HG02678 (cell line): Measurements from ENCODE around the gene SLC6A12.
"Not testable (repeated sequence)": the region's sequence is repeated elsewhere in the genome, so short reads cannot be mapped to it uniquely, and the experiment has no call there.

Experiments
- ATAC-seq: cut with Tn5 transposase; IDR thresholded peaks from one replicate; pipeline ENCODE4 v1.9.1; 2021; ENCODE audit warnings: mild to moderate bottlenecking, moderate library complexity; ENCODE audit not compliant: unreplicated experiment

SLC6A12 gene

GRCh38 chr12:202081-202731, 11.8 kb downstream of the SLC6A12 start:
- ATAC-seq = no peak

GRCh38 chr12:201361-201760, 12.6 kb downstream of the SLC6A12 start:
- no peak for ATAC-seq

GRCh38 chr12:198705-199104, 15.3 kb downstream of the SLC6A12 start:
- ATAC-seq = no peak

- no peak for ATAC-seq
These were observed 15.9 kb downstream of the SLC6A12 start for GRCh38 chr12:197911-198695.

- ATAC-seq = no peak
These were observed 16.6 kb downstream of the SLC6A12 start for GRCh38 chr12:197347-197746.

- ATAC-seq = no peak
These were observed 17.5 kb downstream of the SLC6A12 start for GRCh38 chr12:196436-196835.

GRCh38 chr12:195951-196350, 18.0 kb downstream of the SLC6A12 start:
- no peak for ATAC-seq

GRCh38 chr12:195156-195555, 18.8 kb downstream of the SLC6A12 start:
- ATAC-seq = no peak

- no peak for ATAC-seq
These were observed 19.7 kb downstream of the SLC6A12 start for GRCh38 chr12:194276-194675.

- ATAC-seq = no peak
These were observed 20.7 kb downstream of the SLC6A12 start for GRCh38 chr12:193261-193660.

- ATAC-seq = no peak
These were observed 22.4 kb downstream of the SLC6A12 start for GRCh38 chr12:191541-191940.

- ATAC-seq = no peak
These were observed 23.1 kb downstream of the SLC6A12 start for GRCh38 chr12:190881-191280.

- ATAC-seq = no peak
These were observed 24.4 kb downstream of the SLC6A12 start for GRCh38 chr12:189622-189962.

- ATAC-seq = no peak
These were observed 24.9 kb downstream of the SLC6A12 start for GRCh38 chr12:188910-189621.

GRCh38 chr12:187986-188909, 25.7 kb downstream of the SLC6A12 start:
- not testable (repeated sequence) for ATAC-seq

GRCh38 chr12:186006-186625, 27.8 kb downstream of the SLC6A12 start:
- no peak for ATAC-seq

- no peak for ATAC-seq
These were observed 28.4 kb downstream of the SLC6A12 start for GRCh38 chr12:185576-185955.

- ATAC-seq = no peak
These were observed 29.0 kb downstream of the SLC6A12 start for GRCh38 chr12:184811-185575.

- ATAC-seq = no peak
These were observed 31.5 kb downstream of the SLC6A12 start for GRCh38 chr12:182381-182892.

GRCh38 chr12:181921-182320, 32.0 kb downstream of the SLC6A12 start:
- no peak for ATAC-seq
